ENCODE data around the gene RBMS3.
"Not testable (repeated sequence)": the region's sequence is repeated elsewhere in the genome, so short reads cannot be mapped to it uniquely, and the experiment has no call there.

Gene RBMS3

DNA sequence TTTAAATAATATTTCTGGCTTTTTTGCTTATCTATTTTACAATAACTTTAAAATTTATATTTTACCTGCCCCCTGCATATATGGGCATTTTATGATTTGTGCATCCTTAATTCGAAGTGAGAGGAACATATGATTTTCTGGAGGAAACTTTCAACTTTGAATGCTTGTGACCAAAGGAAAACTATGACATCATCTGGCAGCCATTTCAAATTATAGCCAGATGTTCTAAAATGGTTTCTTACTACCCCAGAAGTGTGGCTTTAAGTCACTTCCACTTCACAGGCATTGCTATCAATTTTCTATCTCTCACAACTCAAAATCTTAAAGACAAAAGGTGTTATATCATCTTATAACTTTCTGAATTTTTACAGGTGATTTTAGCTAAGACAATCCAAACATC lies 508.8 kb downstream of the RBMS3 start:
- no peak for DNase-seq (ENCODE audit: low spot score)

DNA sequence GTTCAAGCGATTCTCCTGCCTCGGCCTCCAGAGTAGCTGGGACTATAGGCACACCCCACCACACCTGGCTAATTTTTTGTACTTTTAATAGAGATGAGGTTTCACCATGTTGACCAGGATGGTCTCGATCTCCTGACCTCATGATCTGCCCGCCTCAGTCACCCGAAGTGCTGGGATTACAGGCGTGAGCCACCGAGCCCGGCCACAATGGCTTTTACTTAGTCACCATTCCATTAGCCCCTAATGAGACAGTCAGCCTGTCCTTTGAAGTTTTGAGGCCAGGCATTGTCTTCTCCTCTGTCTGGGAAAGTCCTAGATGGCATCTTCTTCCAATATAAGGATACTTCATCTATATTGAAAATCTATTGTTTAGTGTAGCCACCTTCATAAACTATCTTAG lies 515.9 kb downstream of the RBMS3 start:
- DNase-seq (ENCODE audit: low spot score) = no peak

DNA sequence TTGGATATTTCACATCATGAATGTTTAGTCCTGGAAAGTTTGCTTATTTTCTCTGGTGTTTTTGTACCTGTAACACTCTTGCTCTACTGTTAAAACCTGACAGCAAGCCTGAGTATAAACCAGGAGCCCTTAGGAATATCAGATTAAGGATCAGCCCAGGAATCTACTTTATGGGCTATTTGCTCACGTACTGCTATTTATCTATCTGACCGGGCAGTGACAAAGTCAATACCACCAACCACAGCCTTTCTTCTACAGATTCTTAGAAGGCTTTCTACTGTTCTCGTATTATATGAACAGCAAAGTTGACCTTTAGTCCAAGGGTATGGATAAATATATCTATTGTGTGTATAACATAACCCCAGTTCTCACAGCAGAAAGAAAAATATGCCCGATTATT lies 521.2 kb downstream of the RBMS3 start:
- DNase-seq (ENCODE audit: low spot score) = no peak

DNA sequence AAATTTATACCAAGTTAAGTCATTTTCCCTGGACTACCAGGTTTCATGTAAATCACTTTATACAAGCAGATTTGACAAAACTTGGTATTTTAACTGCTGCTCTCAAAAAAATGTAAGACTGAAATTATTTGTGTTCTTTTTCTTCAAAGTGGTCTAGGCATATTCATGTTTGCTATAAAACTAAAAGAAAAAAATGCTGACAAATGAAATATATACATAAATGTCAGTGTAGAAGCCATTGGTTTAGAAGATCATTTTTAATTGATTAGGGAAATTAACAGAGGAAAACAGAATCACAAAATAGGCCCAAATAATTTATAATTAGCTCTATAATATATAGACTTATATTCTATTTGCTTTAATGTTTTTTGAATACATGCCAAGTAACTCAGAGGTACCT lies 523.2 kb downstream of the RBMS3 start:
- no peak for DNase-seq (ENCODE audit: low spot score)

DNA sequence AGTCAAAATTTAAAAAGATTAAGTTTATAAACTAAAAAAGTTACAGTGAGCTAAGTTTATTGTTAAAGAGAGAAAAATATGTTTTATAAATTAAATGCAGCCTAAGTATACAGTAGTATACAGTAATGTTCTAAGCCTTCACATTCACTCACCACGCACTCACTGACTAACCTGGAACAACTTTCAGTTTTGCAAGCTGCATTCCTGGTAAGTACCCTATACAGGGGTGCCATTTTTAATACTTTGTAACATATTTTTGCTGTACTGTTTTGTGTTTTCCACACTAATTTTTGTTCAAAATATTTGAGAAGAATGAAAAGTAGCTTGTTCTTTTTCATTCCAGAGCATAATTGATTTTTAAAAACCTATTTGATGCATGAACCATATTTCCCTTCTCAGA lies 524.9 kb downstream of the RBMS3 start:
- no peak for DNase-seq (ENCODE audit: low spot score)

DNA sequence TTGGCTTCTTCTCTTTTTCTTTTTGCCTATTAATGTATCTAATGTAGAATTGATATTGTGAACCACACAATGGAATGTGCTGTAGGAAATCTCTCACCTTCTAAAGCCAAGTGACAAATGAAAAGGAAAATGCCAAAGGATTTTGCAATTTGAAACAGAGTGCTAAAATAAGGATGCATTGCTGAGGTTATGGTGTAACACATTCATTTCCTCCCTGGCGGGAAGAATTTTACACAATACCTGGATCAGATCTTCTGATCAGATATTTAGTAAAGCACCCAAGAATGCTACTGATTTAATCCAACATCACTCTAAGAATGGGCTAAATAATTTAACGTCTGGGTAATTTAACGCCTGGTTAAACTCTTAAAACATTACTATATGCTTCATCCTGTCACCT lies 527.5 kb downstream of the RBMS3 start:
- not testable (repeated sequence) for DNase-seq (ENCODE audit: low spot score)

DNA sequence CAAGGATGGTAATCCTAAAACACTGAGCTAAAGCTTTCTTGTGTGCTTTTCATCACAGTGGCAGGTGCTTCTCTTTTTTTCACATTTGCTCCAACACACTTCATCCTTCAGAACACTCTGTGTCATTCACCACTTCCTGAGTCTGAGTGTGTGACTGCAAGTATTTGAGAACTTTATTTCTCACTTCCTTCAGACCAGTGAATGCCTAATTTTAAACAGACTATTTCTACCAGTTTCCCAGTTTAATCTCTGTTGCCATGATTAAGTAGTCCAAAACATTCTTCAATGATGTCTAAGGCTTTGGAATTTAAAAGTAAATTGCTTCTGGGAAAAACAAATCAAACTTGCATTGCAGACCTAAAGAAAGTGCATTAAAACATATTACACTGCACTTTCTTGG lies 541.2 kb downstream of the RBMS3 start:
- peak; percentile 66 for DNase-seq (ENCODE audit: low spot score)

DNA sequence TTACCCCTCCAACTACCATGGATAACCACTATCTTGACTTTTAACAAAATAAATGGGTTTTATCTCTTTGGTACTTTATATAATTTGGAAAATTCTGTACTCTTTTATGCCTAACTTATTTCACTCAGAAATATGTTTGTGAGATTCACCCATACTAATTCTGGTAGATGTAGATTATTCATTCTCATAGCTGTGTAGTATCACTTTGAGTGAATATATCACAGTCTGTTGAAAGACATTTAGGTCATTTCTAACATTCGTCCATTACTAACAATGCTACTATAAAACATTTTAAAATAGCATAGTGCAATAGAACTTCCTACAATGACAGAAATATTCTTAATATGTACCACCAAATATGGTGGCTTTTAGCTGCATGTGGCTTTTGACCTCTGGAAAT lies 542.4 kb downstream of the RBMS3 start:
- no peak for DNase-seq (ENCODE audit: low spot score)

DNA sequence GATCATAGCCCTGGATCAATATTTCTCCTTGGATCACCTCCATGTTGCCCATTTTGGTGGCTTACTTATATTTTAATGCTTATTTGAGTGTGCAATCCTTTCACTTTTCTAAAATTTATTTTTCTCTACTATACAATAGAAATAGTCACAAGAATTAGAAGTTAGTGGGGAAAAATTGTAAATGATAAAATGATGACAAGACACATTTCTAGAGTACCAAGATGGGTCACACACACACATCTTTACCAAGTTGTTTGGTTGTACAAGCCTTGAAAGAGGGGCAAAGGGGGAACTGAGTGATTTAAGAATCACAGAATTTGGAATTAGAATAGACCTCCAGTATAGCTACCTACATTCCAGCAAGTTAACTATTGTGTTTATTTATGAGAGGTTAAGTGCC lies 545.8 kb downstream of the RBMS3 start:
- no peak for DNase-seq (ENCODE audit: low spot score)

DNA sequence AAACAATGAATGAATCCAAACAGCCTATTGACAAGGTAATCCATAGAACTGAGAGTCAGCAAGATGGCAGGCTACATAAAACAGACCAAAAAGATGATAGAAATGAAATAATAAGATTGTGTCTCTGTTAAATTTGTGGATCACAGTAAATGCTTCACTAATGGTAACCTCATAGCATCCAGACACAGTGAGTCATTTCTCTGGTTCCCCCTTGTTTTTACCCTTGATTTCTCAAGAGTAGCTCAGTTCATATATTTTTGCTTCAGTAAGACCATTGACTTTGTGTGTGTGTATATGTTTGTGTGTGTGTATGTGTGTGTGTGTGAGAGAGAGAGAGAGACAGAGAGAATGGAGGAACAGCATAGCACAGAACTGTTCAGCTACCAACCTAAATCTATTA lies 546.9 kb downstream of the RBMS3 start:
- DNase-seq (ENCODE audit: low spot score) = peak; percentile 4

DNA sequence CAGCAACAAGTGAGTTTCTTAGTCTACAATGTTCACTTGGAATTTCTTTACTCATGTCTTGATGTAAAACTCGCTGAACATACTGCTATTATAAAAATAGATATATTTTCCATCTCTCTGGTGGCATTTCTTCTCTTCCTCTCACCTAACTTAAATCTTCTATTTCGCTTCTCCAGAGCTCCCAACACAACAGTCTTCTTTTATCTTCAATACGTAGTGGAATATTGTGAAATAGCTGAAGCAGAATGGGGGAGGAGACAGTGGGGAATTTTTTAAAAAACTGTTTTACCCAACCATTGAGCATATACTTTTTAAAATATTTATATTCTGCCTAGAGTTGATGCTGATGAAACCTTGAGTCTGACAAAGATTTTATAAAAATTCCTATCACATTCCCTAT lies 548.5 kb downstream of the RBMS3 start:
- no peak for DNase-seq (ENCODE audit: low spot score)

DNA sequence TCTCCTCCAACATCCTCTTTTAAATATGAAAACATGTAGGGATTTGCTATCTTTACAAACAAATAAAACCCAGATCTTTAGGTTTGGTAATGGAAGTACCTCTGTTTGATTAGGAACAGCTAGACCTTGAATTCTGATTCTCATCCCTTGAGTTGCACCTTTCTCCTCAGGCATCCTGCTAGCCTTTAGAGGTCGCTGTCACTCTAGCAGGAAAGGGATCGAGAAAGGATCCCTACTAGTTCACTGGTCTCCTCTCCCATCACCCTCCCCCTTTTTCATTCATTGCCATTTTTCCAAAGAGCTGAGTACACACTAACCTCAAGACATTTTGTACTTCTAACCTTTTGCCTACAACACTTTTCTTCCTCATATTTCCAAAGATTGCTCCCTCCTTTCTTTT lies 569.8 kb downstream of the RBMS3 start:
- DNase-seq (ENCODE audit: low spot score) = no peak

DNA sequence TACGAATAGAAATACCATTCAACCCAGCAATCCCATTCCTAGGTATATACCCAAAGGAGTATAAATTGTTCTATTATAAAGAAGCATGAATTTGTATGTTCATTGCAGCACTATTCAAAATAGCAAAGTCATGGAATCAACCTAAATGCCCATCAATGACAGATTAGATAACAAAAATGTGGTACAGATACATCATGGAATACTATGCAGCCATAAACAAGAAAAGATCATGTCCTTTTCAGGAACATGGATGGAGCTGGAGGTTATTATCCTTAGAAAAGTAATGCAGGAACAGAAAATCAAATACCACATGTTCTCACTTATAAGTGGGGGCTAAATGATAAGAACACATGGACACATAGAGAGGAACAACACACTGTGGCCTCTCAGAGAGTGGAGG lies 571.9 kb downstream of the RBMS3 start:
- DNase-seq (ENCODE audit: low spot score) = no peak

DNA sequence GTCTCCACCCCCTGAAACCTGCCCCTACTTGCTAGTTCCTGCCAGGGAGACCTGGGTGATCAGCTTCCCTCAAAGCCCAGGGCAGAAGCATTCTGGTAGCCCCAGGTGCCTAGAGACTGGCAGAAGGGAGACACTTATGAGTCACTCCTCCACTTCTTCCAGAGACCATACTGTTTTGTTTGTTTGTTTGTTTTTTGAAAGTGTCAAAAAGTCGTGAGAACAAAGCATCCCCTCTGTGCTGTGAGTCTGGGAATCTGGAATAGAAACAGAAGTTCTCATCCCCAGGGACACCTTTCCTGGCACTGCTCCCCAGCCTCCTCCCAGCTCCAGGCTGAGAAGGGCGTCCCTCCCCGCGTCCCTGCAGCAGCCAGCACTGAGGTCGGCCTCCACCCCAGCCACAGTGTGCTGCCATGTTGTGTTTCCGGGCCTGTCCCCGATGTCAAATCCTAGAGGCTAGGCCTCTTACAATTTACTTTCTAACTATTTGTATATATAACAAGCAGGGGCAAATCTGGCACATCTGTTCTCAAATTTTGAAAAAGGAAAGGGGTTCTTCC lies 573.0 kb downstream of the RBMS3 start:
- no peak for DNase-seq (ENCODE audit: low spot score)

DNA sequence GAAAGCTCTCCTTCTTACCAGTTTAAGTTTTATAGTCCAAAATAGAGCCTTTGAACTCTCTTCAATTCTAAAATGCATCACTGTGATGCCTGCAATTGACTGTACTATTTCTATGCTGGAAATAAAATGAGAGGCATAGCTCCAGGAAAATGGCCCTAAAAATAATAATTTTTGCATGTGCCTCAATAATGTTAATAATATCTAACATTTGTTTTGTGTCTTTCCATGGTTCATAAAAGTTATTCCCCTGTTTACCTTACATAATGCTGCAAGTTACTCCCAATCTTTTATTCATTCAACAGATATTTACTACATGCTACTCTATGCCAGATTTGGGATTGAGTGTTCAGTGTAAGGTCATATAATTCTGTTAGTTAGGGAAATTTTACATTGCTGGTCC lies 574.0 kb downstream of the RBMS3 start:
- DNase-seq (ENCODE audit: low spot score) = no peak

DNA sequence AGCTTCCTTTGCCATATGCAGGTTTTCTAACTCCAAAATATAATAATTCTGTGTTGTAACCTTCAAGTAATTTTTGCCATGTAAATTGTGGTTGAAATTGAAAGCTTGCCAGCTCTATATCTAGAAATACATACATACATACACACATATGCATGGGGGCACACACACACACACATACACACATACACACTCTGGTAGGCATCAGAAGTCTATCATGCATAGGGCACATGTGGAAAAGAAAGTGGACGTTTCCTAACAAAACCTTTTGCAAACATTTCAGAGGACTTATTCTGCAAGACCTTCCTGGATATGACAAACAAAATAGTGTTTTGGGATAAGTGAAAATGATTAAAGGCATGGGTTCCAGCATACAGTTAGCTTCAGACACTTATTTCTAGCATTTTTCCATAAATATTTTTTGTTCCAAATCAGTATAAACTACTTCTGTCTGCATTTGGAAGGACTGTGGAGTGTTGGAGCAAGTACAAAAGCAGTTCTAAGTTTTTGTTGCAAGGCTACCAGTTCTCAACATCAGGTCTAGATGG lies 578.9 kb downstream of the RBMS3 start:
- DNase-seq (ENCODE audit: low spot score) = no peak

DNA sequence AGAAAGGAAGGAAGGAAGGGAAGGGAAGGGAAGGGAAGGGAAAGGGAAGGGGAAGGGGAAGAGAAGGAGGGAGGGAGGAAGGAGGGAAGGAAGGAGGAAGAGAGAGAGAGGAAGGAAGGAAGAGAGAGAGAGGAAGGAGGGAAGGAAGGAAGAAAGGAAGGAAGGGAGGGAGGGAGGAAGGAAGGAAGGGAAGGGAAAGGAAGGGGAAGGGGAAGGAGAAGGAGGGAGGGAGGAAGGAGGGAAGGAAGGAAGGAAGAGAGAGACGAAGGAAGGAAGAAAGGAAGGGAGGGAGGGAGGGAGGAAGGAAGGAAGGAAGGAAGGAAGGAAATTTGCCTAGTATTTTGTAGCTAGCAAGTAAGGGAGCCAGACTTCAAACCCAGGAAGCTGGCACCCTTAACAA lies 583.9 kb downstream of the RBMS3 start:
- no peak for DNase-seq (ENCODE audit: low spot score)

DNA sequence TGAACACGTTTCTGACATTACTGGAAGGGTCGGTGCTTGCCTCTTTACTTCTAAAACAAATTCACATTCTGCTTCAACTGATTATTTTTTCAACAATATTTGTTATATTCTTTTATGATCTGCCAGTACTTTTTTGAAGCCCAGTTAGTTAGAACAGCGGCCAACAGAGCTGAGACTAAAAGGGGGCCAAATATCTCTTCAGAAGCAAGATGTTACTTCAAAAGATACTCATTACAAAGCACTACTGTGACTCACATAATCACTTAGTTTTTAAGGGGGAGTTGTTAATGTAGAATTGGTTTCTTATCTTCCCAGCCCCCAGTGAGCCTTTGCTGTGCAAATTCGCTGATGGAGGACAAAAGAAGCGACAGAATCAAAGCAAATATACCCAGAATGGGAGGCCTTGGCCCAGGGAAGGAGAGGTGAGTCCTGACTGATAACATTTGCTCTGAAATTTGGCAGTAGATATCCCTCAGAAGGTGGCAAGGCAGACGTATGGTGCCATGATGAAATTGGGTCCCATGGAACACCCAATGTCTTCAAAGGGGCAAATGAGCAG lies 587.8 kb downstream of the RBMS3 start:
- DNase-seq (ENCODE audit: low spot score) = no peak

DNA sequence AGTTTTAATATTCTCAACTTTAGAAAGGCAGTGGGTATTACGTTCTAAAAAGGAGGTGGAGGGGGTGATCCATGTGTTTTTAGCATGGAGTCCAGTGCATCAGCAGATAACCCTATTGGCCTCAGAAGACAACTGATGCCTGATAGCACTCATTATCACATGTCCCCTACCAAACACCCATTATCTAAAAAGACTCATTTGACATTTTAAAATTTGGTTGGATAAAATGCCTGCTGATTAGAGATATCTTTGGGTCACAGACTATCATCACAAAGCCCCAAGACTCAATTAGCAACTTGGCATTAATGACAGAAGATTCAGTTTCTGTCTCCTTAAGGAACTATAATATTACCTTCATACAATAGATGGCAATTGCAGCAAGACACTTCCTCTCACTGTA lies 589.3 kb downstream of the RBMS3 start:
- no peak for DNase-seq (ENCODE audit: low spot score)

DNA sequence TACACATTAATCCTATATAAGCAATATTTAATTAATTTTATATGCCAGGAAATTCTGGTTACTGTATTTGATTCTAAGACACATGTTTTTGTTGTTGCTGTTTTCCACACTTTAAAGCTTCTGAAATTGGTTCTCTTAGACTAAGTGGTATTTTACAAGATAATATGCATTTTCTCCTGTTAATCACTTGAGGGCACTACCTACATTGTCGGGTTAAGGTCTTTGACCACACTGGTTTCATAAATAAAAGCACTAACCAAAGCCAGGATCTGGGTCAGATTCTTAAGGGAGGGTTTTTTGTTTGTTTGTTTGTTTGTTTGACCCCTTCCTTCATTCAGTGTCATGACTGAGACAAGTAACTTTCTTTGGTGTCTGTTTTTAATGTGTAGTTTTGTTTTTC lies 590.2 kb downstream of the RBMS3 start:
- no peak for DNase-seq (ENCODE audit: low spot score)

DNA sequence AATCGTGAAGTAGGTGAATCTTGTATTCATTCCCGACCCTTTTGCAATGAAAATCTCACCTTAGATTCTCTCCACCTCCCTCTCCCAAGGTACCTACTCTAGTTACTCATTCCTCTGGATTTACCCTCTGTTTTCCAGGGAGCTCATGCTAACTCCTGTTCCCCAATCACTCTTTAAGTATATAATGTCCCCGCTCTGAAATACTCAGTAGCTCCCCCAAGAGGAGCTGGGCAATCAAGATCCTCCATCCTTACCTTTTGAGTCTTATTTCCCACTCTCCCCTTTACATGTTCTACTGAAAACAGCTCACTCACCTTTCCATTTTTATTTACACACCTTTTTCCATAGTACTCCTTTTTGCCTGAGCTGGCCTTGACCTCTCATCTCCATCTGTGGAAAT lies 599.9 kb downstream of the RBMS3 start:
- no peak for DNase-seq (ENCODE audit: low spot score)

DNA sequence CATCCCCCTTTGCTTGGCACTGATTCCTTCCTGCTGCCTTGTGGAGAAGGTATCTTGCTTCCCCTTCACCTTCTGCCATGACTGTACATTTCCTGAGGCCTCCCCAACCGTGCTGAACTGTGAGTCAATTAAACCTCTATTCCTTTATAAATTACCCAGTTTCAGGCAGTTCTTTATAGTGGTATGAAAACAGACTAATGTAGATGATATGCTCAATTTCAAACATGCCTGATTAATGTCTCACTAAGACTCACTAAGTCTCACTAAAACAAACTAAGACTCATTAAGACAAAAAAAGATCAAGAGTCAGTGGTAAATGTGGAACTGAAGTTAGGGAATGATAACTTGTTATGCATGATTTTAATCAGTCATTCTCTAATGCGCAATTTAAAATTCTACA lies 606.6 kb downstream of the RBMS3 start:
- no peak for DNase-seq (ENCODE audit: low spot score)

DNA sequence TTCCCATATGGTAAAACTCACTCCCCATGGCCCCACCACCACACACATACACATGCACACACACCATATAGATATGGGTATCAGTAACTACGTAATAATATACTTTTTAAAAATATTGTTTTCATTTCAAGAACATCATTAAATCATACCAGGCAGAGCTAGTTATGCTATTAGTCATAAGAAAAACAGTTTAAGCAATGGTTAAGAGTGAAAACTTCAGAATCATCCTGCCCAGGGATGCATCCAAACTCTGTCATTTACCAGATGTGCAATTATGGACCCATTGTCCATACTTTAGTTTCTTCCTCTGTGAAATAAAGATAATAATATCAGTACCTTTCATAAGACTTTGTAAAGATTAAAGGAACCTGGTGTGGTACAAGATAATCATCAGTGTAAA lies 608.3 kb downstream of the RBMS3 start:
- DNase-seq (ENCODE audit: low spot score) = peak; percentile 23

DNA sequence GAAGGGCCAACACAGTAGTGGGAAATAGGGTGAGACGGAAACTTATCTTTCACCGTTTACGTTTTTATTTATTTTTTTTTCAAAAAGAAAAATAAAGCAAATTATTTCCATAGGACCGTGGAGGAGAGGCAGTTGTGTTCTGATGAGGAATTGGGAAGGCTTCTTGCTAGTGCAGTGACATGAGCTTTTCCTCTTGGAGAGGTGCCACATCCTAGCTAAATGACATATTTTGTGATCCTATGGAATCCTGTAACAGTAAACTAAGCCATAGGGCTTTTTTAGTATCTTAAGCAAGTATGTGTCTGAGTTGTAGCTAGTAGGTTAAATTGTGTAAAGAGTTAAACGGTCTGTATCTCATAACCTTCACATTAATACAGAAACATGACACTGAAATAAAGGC lies 609.9 kb downstream of the RBMS3 start:
- no peak for DNase-seq (ENCODE audit: low spot score)
